Thoracic aorta (tissue), 2 donors: ENCODE measurements around the gene SLC39A11. TPM values are rescaled to one million over a fixed set of nuclear protein-coding genes. Genes with fewer than 3 reads are reported as not detected.

Experiments
- ATAC-seq: fragments of 150-250 bp; one replicate; pipeline ENCODE4 v1.8.0; 2017; ENCODE audit warnings: low read depth; ENCODE audit not compliant: insufficient number of reproducible peaks, low FRiP score
- DNase-seq: peaks from one replicate; pipeline ENCODE4 v3.0.0-alpha.2; 2020; ENCODE audit warnings: low spot score
- H3K27ac ChIP-seq, 2 donors: fragments of 200-600 bp; sonication (generic); 1 replicate in 1 of 2; 2 replicates in 1 of 2; pipeline ENCODE4 v1.5.1; 2016; ENCODE audit warnings: mild to moderate bottlenecking in 2 of 2, moderate library complexity in 2 of 2
- H3K27me3 ChIP-seq: fragments of 200-600 bp; sonication (generic); replicated peaks from 2 replicates; pipeline ENCODE4 v1.6.0; 2016; ENCODE audit warnings: mild to moderate bottlenecking; ENCODE audit not compliant: insufficient read depth
- H3K36me3 ChIP-seq: fragments of 200-600 bp; sonication (generic); one replicate; pipeline ENCODE4 v1.5.1; 2016
- H3K4me1 ChIP-seq, 2 donors: fragments of 200-600 bp; sonication (generic); 1 replicate in 1 of 2; 2 replicates in 1 of 2; pipeline versions ENCODE4 v1.5.1 to v1.6.0; 2016; ENCODE audit warnings: low read depth in 2 of 2, mild to moderate bottlenecking in 1 of 2; ENCODE audit not compliant: control insufficient read depth in 1 of 2
- H3K4me3 ChIP-seq: fragments of 200-600 bp; sonication (generic); 2 replicates; pipeline ENCODE4 v1.5.1; 2016; ENCODE audit warnings: mild to moderate bottlenecking
- H3K9me3 ChIP-seq: fragments of 200-600 bp; sonication (generic); 2 replicates; pipeline ENCODE4 v1.5.1; 2016
- CTCF ChIP-seq: fragments of 200-600 bp; sonication (generic); IDR thresholded peaks from one replicate; pipeline ENCODE4 v1.5.1; 2019; ENCODE audit warnings: antibody characterized with exemption
- total RNA-seq, 2 donors: library from RNA; depleted of rRNA; stranded (reverse); fragments of >200 nt; gene quantifications; one replicate each; pipeline versions ENCODE4 v1.1.0 to v1.2.3, GENCODE V29; 2016

The SLC39A11 gene
- total RNA-seq, 2 donors from 2014 or later = 12.0 to 29.1 TPM

- Histone ChIP-seq H3K27ac (no peak overlapping the region), H3K4me3 (no peak overlapping the region), H3K4me1 (no peaks in the 10 kb centered on the region), H3K9me3 (peaks cover 13% of the 10 kb centered on the region), H3K36me3 (no peaks in the 10 kb centered on the region), H3K27me3 (no peaks in the 10 kb centered on the region)
- no peak for TF ChIP-seq CTCF
- no peak for DNase-seq
- ATAC-seq = no peak
Observed at GRCh38 chr17:73021771-73022170, 70.7 kb downstream of the SLC39A11 start.

- H3K27ac ChIP-seq = no peak overlapping the region
- H3K4me1 ChIP-seq = no peaks in the 10 kb centered on the region
- H3K36me3 ChIP-seq = no peaks in the 10 kb centered on the region
- no peaks in the 10 kb centered on the region for H3K27me3 ChIP-seq
- TF ChIP-seq CTCF = no peak
- H3K4me3 ChIP-seq = no peak overlapping the region
- ATAC-seq (no peak), DNase-seq (no peak)
- H3K9me3 ChIP-seq = peaks cover 13% of the 10 kb centered on the region
Observed at GRCh38 chr17:73020110-73020509, 72.4 kb downstream of the SLC39A11 start.

DNA sequence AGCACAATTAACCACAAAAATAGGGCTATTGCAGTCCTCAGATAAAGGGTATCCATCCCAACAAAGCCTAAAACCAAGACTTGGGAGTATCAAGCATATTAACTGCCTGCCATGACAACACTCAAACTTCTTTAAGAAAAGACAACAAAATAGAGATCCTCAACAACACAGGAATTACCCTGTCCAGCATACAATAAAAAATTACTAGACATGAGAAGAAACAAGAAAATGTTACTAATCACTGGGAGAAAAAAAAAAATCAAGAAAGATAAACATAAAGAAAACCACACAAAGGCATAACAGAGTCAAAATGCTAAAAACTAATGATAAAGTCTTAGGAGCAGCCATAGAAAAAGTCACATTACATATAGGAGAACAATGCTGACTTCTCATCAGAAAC lies 73.9 kb downstream of the SLC39A11 start:
- ATAC-seq (no peak), DNase-seq (no peak)
- H3K4me1 ChIP-seq = no peaks in the 10 kb centered on the region
- no peaks in the 10 kb centered on the region for H3K27me3 ChIP-seq
- TF ChIP-seq CTCF = no peak
- no peaks in the 10 kb centered on the region for H3K36me3 ChIP-seq
- H3K9me3 ChIP-seq = peaks cover 13% of the 10 kb centered on the region
- no peak overlapping the region for H3K4me3 ChIP-seq
- no peak overlapping the region for H3K27ac ChIP-seq

DNA sequence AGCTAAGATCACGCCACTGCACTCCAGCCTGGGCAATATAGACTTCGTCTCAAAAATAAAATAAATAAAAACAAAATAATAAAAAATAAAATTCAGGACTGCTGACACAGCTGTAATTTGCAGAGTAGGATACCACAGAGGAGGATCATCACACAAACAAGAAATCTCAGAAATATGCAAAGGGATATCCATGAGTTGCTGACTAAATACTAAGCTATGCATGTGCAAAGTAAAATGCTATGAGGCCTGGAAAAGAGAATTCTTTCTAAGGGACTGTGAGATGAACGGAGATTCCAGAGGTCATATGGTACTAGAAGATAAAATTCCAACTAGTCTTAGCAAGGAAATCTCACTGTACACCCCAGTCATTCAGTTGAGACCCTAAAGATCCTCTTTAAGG lies 74.8 kb downstream of the SLC39A11 start:
- DNase-seq = no peak
- H3K36me3 ChIP-seq = no peaks in the 10 kb centered on the region
- ATAC-seq = no peak
- TF ChIP-seq CTCF = no peak
- H3K4me3 ChIP-seq = no peak overlapping the region
- H3K27ac ChIP-seq = no peak overlapping the region
- H3K27me3 ChIP-seq = no peaks in the 10 kb centered on the region
- peaks cover 13% of the 10 kb centered on the region for H3K9me3 ChIP-seq
- H3K4me1 ChIP-seq = no peaks in the 10 kb centered on the region

DNA sequence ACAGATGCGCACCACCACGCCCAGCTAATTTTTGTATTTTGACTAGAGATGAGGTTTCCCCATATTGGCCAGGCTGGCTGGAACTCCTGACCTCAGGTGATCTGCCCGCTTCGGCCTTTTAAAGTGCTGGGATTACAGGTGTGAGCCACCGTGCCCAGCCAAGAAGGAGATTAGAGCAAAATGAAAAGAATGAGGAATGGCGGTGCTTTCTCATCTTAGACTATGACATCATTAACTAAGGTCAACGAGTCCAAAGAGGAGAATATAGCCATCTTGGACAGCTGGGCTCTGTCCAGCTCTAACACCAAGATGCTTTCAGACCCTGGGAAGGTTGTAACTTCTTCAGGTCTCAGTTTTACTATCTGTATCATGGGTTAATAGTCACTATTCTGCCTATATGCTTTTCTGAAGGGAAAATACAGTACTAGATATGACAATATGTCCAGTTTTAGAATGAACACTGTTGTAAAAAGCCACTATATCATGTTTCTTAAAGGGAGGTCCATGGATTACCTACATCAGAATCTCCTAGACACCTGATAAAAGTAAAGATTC lies 76.7 kb downstream of the SLC39A11 start:
- DNase-seq = no peak
- no peak for TF ChIP-seq CTCF
- H3K4me3 ChIP-seq = no peak overlapping the region
- H3K27me3 ChIP-seq = no peaks in the 10 kb centered on the region
- peaks cover 13% of the 10 kb centered on the region for H3K9me3 ChIP-seq
- no peaks in the 10 kb centered on the region for H3K4me1 ChIP-seq
- H3K27ac ChIP-seq = no peak overlapping the region
- H3K36me3 ChIP-seq = no peaks in the 10 kb centered on the region
- ATAC-seq = no peak
